HEK293T (cell line): ENCODE data around the gene ERC2.

Source experiments
- BHLHE40 ChIP-seq: fragments of 450-650 bp; IDR thresholded peaks from 2 replicates; pipeline ENCODE4 v1.6.1; 2016; ENCODE audit warnings: mild to moderate bottlenecking, moderate library complexity, borderline replicate concordance
- ZNF384 ChIP-seq: fragments of 450-650 bp; IDR thresholded peaks from 2 replicates; pipeline ENCODE4 v1.6.1; 2016
- TF ChIP-seq, protein P1 (sequence below): fragments of 450-650 bp; IDR thresholded peaks from 2 replicates; pipeline ENCODE4 v1.6.1; 2016

DNA sequence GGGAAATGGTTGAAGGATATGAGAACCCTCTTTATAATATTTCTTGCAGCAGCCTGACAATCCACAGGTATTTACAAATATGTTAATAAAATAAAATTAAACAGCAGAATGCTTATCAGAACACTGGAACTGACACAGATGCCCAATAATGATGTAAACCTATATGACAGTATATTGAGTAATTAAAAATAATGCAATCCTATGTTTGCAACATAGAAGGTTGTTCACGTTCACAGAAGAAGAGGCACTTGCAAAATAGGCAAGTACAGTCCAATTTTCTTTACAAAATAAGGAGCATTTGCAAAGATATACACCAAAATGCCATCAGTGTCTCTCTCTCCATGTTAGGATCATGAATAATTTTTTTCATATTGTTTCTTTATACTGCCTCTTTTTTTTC lies 584.2 kb downstream of the ERC2 start:
- TF ChIP-seq, protein P1, sequence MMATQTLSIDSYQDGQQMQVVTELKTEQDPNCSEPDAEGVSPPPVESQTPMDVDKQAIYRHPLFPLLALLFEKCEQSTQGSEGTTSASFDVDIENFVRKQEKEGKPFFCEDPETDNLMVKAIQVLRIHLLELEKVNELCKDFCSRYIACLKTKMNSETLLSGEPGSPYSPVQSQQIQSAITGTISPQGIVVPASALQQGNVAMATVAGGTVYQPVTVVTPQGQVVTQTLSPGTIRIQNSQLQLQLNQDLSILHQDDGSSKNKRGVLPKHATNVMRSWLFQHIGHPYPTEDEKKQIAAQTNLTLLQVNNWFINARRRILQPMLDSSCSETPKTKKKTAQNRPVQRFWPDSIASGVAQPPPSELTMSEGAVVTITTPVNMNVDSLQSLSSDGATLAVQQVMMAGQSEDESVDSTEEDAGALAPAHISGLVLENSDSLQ = no peak
- no peak for TF ChIP-seq BHLHE40
- TF ChIP-seq ZNF384 = no peak
